Superior temporal gyrus (tissue), 1 donor: ENCODE measurements around the gene TRPC4AP.
"Not testable (repeated sequence)": the region's sequence is repeated elsewhere in the genome, so short reads cannot be mapped to it uniquely, and the experiment has no call there.

Experiments
- DNase-seq: peaks from one replicate; pipeline ENCODE4 v3.0.0-alpha.2; 2016; ENCODE audit errors: extremely low spot score

TRPC4AP gene, protein sequence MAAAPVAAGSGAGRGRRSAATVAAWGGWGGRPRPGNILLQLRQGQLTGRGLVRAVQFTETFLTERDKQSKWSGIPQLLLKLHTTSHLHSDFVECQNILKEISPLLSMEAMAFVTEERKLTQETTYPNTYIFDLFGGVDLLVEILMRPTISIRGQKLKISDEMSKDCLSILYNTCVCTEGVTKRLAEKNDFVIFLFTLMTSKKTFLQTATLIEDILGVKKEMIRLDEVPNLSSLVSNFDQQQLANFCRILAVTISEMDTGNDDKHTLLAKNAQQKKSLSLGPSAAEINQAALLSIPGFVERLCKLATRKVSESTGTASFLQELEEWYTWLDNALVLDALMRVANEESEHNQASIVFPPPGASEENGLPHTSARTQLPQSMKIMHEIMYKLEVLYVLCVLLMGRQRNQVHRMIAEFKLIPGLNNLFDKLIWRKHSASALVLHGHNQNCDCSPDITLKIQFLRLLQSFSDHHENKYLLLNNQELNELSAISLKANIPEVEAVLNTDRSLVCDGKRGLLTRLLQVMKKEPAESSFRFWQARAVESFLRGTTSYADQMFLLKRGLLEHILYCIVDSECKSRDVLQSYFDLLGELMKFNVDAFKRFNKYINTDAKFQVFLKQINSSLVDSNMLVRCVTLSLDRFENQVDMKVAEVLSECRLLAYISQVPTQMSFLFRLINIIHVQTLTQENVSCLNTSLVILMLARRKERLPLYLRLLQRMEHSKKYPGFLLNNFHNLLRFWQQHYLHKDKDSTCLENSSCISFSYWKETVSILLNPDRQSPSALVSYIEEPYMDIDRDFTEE

GRCh38 chr20:35092524-35093266 is at the start of gene TRPC4AP:
Gene TRPC4AP, minus strand, starts transcription at chr20:35092807. Its CDS starts 26 bp downstream, at chr20:35092781.
- DNase-seq = peak; percentile 93

DNA sequence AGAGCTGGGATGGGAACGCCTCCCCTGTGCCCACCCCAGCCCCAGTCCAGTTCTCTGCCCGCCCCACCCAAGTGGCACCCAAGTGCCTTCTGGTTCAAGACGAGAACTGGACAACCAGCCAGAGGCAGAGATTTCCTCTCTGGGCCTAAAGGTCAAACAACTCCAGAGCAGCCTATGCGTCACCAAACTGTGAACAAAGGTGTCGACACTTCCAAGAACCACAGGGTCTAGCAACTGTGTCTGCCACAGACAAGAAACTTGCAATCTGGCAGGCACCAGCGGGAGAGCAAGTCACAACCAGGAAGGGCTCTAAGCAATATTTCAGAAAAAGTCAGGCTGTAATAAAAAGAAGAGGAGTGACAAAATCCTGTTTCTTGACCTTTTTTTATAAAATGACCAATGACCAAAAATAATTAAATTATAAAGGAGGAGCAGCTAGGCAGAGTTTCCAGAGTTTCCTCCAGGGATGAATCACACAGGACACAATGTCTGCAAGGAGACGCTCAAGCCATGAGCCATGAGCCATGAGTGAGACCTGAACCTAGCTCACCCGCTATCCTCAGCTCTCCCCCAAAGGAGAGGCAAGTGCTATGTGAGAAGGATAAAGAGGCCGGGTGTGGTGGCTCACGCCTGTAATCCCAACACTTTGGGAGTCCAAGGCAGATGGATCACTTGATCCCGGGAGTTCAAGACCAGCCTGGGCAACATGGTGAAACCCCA is 43.4 kb upstream of the TRPC4AP start:
- no peak for DNase-seq

DNA sequence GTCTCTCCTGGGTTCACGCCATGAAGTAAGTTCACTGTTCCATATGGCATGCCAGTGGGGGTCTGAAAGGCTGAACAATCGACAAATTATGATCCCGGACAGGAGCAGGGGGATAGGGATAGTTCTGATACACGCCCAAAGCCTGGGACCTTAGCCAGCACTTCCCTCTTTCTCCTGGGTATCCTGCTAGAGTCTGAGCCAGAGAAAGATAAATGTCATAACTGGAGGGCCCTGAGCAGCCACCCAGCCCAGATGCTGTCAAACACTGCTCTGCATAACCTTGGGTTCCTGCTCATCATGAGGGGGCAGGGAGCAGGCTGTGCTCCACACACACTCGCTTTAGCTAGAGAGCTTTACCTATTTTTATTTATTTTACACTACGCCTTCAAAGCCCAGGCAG is 42.3 kb upstream of the TRPC4AP start:
- DNase-seq = no peak

DNA sequence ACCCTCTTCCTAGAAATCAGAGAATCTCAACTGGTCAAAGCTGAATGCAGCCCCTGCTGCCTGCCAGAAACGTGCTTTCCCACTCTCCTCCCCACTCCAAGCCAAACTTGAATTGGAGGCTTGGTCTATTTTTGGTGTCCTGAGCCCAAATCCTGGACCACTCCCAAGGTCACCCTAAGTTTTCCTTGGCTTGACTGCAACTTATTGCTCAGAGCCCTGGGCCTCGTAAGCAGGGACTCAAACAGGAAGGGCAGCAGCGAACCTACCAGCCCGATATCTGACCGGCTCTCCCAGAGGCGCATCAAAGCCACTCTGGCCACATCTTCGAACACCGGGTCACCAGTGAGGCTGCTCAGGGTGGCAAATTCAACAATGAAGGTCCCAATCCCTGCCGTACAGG is 41.9 kb upstream of the TRPC4AP start:
- no peak for DNase-seq

- no peak for DNase-seq
Measured at GRCh38 chr20:35133735-35134134, 41.1 kb upstream of the TRPC4AP start.

- no peak for DNase-seq
Measured at GRCh38 chr20:35133031-35133430, 40.4 kb upstream of the TRPC4AP start.

DNA sequence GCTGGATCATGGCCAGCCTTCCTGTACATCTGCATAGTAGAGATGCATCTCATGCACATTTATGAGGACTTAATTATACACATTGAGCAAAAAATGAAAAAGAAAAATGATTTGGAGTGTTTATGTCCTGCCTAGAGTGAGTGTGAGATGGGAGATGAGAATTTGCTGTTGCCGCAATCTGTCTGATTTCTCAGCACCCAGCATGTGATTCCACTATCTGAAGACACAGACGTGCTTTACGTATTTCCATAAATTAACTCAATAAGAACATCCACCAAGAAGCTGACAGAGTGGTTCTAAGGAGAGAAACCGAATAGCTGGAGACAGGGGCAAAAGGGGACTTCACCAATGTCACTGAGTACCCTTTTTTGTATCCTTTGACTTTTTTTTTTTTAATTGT is 39.3 kb upstream of the TRPC4AP start:
- no peak for DNase-seq

GRCh38 chr20:35129647-35130069 is 37.1 kb upstream of the TRPC4AP start:
- no peak for DNase-seq

DNA sequence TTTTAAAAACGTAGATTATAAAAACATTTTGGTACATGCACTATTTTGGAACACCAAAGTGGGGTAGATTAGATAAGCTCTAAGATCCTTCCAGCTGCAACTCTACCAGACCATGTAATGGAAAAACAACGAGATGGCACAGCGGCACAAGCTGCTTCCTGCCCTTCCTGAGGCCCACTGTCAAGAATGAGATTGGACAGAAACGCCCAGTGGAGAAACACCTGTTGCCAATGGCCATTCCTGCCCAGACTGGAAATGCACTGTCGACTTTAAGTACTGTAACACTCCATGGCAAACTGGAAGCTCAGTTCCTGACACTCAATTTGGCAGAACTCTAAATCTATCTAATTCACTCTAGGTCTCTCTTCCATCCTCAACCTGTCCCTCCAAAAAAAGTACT is 33.1 kb upstream of the TRPC4AP start:
- DNase-seq = no peak

DNA sequence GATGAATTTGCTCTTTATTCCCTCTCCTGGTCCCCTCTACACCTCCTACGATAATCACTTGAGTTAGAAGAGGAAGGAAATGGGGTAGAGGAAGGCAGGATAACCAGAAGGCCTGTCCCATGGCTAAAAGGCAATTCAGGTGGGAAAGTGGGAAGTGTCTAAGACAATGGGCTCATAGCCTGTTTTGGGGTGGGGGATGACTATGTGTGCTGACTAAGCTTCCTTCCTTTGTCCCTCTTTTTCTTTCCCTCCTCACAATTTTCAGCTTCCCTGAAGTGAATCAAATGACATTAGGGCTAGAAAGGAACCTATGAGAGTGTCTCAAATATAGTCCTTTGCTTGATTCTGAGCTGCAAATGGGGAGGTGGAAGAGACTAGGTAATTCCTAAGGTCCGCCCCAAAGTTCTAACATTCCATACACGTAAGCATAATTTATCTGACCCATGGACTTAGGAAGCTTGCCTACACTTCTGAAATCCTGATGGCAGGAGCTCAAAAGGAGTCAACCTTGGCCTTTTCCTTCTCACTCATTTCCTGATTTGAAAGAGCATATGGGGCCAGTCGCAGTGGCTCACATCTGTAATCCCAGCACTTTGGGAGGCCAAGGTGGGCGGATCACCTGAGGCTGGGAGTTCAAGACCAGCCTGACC is 30.3 kb upstream of the TRPC4AP start:
- no peak for DNase-seq

- no peak for DNase-seq
Measured at GRCh38 chr20:35121186-35121585, 28.6 kb upstream of the TRPC4AP start.

DNA sequence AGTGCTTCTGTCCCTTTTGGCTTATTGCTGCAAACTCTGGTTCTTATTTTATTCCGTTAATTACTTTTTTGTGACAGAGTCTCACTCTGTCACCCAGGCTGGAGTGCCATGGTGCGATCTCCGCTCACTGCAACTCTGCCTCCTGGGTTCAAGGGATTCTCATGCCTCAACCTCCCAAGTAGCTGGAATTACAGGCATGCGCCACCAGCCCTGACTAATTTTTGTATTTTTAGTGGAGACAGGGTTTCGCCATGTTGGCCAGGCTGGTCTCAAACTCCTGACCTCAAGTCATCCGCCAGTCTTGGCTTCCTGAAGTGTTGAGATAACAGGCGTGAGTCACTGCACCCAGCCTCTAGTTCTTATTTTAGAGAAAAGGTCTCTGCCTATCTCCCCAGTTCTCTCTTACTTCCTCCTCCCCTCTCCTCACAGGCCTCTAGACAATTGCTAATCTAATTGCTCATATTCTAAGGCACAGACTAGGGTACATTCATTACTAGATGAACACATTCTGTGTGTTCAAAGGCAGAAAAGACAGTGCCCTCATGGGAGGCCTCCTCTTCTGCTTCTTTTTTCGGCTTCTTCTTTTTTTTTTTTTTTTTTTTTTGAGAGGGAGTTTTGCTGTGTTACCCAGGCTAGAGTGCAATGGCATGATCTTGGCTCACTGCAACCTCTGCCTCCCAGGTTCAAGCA is 27.6 kb upstream of the TRPC4AP start:
- no peak for DNase-seq

- no peak for DNase-seq
Measured at GRCh38 chr20:35117629-35118028, 25.0 kb upstream of the TRPC4AP start.

GRCh38 chr20:35117196-35117595 is 24.6 kb upstream of the TRPC4AP start:
- DNase-seq = no peak

DNA sequence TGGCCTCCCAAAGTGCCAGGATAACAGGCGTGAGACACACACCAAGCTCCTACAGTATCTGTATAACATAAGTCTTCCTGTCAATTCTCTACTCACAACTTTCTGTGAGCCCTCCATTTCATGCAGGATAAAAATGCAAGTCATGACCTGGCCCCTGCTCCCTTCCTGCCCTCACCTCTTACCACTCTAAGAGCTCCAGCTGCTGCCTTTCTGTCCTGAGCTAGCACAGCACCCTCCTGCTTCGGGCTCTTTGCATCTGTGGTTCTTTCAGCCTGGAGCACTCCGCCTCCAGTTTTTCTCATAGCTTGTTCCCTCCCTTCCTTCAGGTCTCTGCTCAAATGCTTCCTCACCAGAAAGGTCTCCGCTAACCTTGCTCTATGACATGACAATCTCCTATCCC is 23.7 kb upstream of the TRPC4AP start:
- no peak for DNase-seq

GRCh38 chr20:35115606-35116005 is 23.0 kb upstream of the TRPC4AP start:
- DNase-seq = no peak

- DNase-seq = not testable (repeated sequence)
Measured at GRCh38 chr20:35112276-35112675, 19.7 kb upstream of the TRPC4AP start.

- DNase-seq = no peak
Measured at GRCh38 chr20:35111141-35111888, 18.7 kb upstream of the TRPC4AP start.

GRCh38 chr20:35108921-35109320 is 16.3 kb upstream of the TRPC4AP start:
- DNase-seq = no peak
